ENCODE results near the gene TK2.

The TK2 gene

GRCh38 chr16:66552286-66553177 is 2.6 kb upstream of the TK2 start, which contains the start of gene CKLF:
TSS of gene CKLF (plus strand) at chr16:66552576. CDS start at chr16:66552716, 140 bp downstream.
- Histone ChIP-seq H3K27me3 (replicated peaks) (no peaks in the 10 kb centered on the region), H3K27ac (peak within 1 kb of the TSS; percentile 58), H3K36me3 (replicated peaks) (no peaks in the 10 kb centered on the region), H3K4me3 (ENCODE audit: low read depth, low read length) (peak within 1 kb of the TSS; percentile 71)
- peak; percentile 83 for DNase-seq
- in situ Hi-C loops (cut with HindIII; ENCODE audit: low pct_ligation_motif_present, low sequenced_read_pairs) = no loop called here
- TF ChIP-seq CTCF (IDR thresholded peaks at IDR 0.05; ENCODE audit: low read depth, low read length, missing control alignments) = no peak

DNA sequence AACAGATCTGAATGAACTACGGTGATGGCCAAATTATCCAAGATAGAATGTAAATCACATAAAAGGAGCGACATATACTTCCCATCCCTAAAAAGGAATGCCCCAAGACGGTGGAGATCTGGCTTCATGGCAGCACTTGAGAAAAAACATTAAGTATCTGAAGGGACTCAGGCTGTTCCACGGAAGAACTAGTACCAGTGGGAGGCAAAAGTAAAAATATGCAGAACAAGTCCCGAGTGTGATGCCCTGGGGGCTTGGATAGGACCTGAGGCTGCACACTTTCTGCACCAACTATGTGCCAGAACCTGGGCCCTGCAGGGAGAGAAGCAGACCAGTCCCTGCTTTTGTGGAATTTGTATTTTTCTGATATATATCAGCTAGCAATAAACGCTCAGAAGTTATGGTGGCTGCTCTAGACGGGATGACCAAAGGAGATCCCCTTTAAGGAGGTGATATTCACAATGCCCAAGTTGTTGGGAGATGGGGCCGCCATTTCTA is 1.9 kb upstream of the TK2 start:
- in situ Hi-C loops (cut with HindIII; ENCODE audit: low pct_ligation_motif_present, low sequenced_read_pairs) = no loop called here
- no peak for DNase-seq
- H3K27me3 ChIP-seq (replicated peaks) = no peaks in the 10 kb centered on the region
- peak overlapping the region; percentile 58 for H3K27ac ChIP-seq
- no peak for TF ChIP-seq CTCF (IDR thresholded peaks at IDR 0.05; ENCODE audit: low read depth, low read length, missing control alignments)
- H3K4me3 ChIP-seq (ENCODE audit: low read depth, low read length) = peak overlapping the region; percentile 71
- no peaks in the 10 kb centered on the region for H3K36me3 ChIP-seq (replicated peaks)

DNA sequence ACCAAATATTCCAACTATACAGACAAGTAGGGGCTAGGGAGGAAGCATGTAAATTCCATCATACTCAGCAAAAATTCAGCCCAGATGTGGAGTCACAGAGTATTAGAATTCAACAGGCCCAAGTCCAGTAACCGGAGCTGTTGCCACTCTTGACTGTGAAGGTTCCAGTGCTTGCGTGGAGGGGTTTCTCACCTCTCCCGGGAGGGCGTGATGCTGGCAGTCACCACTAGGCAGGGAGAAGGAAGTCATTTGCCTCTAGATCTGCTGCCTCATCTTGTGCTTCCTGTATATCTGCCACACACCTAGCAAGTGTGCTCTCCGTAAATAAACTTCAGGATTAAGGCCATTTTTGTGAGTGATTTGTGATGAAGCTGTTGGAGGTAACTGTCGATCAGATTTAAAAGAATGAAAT is 1.4 kb upstream of the TK2 start:
- H3K27ac ChIP-seq = no peak overlapping the region
- H3K4me3 ChIP-seq (ENCODE audit: low read depth, low read length) = no peak overlapping the region
- no peaks in the 10 kb centered on the region for H3K27me3 ChIP-seq (replicated peaks)
- no peaks in the 10 kb centered on the region for H3K36me3 ChIP-seq (replicated peaks)
- no peak for DNase-seq
- in situ Hi-C loops (cut with HindIII; ENCODE audit: low pct_ligation_motif_present, low sequenced_read_pairs) = no loop called here
- TF ChIP-seq CTCF (IDR thresholded peaks at IDR 0.05; ENCODE audit: low read depth, low read length, missing control alignments) = peak; percentile 56

- no peak for DNase-seq
- Histone ChIP-seq H3K36me3 (replicated peaks) (no peaks in the 10 kb centered on the region), H3K27me3 (replicated peaks) (no peaks in the 10 kb centered on the region), H3K27ac (no peak overlapping the region), H3K4me3 (ENCODE audit: low read depth, low read length) (peak overlapping the region; percentile 68)
- no peak for TF ChIP-seq CTCF (IDR thresholded peaks at IDR 0.05; ENCODE audit: low read depth, low read length, missing control alignments)
- in situ Hi-C loops (cut with HindIII; ENCODE audit: low pct_ligation_motif_present, low sequenced_read_pairs) = no loop called here
Measured at GRCh38 chr16:66548868-66549267, 1.1 kb downstream of the TK2 start.

DNA sequence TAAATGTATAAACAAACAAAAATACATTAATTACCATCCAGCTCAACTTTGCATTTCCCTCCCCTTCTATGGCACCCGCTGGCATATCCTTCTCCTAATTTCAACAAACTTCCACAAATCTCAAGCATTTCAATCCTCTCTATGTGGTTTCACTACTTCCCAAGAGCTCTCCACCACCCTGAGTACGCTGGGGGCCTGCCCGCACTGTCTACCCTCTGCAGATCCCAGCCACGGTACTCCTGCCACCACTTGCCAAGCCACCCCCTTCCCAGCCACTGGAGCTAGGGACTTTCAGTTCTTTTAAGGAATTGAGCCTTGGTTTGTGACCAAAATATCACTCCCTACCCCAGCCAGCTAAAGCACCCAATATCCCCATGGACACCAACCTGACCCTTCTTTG is 1.9 kb downstream of the TK2 start:
- Histone ChIP-seq H3K4me3 (ENCODE audit: low read depth, low read length) (no peak overlapping the region), H3K36me3 (replicated peaks) (no peaks in the 10 kb centered on the region), H3K27ac (no peak overlapping the region), H3K27me3 (replicated peaks) (no peaks in the 10 kb centered on the region)
- in situ Hi-C loops (cut with HindIII; ENCODE audit: low pct_ligation_motif_present, low sequenced_read_pairs) = no loop called here
- TF ChIP-seq CTCF (IDR thresholded peaks at IDR 0.05; ENCODE audit: low read depth, low read length, missing control alignments) = no peak
- DNase-seq = no peak

Data from brain microvascular endothelial cell (primary cell).